ENCODE data around the gene SCGN.

- no peak for TF ChIP-seq CTCF (optimal IDR thresholded peaks at IDR 0.05 in 1 of 3, IDR thresholded peaks at IDR 0.05 in 1 of 3, conservative IDR thresholded peaks at IDR 0.05 in 1 of 3; ENCODE audit: extremely low read depth in 1 of 3, insufficient read depth in 2 of 3, low read length in 3 of 3)
- no peak for TF ChIP-seq EZH2 (IDR thresholded peaks at IDR 0.05; ENCODE audit: low read length)
Observed at GRCh38 chr6:25732468-25733198, 80.6 kb downstream of the SCGN start.
